ENCODE measurements around the gene SLC35F5. TPM values are rescaled to one million over a fixed set of nuclear protein-coding genes. Genes with fewer than 3 reads are reported as not detected.
"Not testable (repeated sequence)": the region's sequence is repeated elsewhere in the genome, so short reads cannot be mapped to it uniquely, and the experiment has no call there.

The SLC35F5 gene
- total RNA-seq, 1 donor from 2014 or later: 30.3 TPM

- DNase-seq (ENCODE audit: low spot score) (no peak), ATAC-seq (peak; percentile 57)
Measured at GRCh38 chr2:113755835-113756354, 547 bp downstream of the SLC35F5 start.

- DNase-seq (ENCODE audit: low spot score): no peak
Measured at GRCh38 chr2:113755035-113755834, 1.2 kb downstream of the SLC35F5 start.

GRCh38 chr2:113754160-113754559 is 2.3 kb downstream of the SLC35F5 start:
- ATAC-seq: no peak
- DNase-seq (ENCODE audit: low spot score): no peak

More at GRCh38 chr2:113755035-113755834, 1.2 kb downstream of the SLC35F5 start:
- no peak for ATAC-seq

GRCh38 chr2:113750385-113750784 is 6.1 kb downstream of the SLC35F5 start:
- ATAC-seq (no peak), DNase-seq (ENCODE audit: low spot score) (no peak)

- ATAC-seq: no peak
- no peak for DNase-seq (ENCODE audit: low spot score)
Measured at GRCh38 chr2:113741091-113741490, 15.4 kb downstream of the SLC35F5 start.

- DNase-seq (ENCODE audit: low spot score): no peak
Measured at GRCh38 chr2:113739849-113740248, 16.6 kb downstream of the SLC35F5 start.

GRCh38 chr2:113734185-113734584 is 22.3 kb downstream of the SLC35F5 start:
- ATAC-seq (no peak), DNase-seq (ENCODE audit: low spot score) (no peak)

More at GRCh38 chr2:113739849-113740248, 16.6 kb downstream of the SLC35F5 start:
- ATAC-seq: no peak

- ATAC-seq: no peak
Measured at GRCh38 chr2:113724010-113724409, 32.4 kb downstream of the SLC35F5 start.

GRCh38 chr2:113723411-113723810 is 33.0 kb downstream of the SLC35F5 start:
- no peak for DNase-seq (ENCODE audit: low spot score)
- ATAC-seq: no peak

More at GRCh38 chr2:113724010-113724409, 32.4 kb downstream of the SLC35F5 start:
- no peak for DNase-seq (ENCODE audit: low spot score)

- ATAC-seq (peak; percentile 46), DNase-seq (ENCODE audit: low spot score) (no peak)
Measured at GRCh38 chr2:113720167-113720566, 36.3 kb downstream of the SLC35F5 start.

- DNase-seq (ENCODE audit: low spot score) (no peak), ATAC-seq (no peak)
Measured at GRCh38 chr2:113716291-113716690, 40.2 kb downstream of the SLC35F5 start.

- no peak for ATAC-seq
- no peak for DNase-seq (ENCODE audit: low spot score)
Measured at GRCh38 chr2:113712941-113713340, 43.5 kb downstream of the SLC35F5 start.

GRCh38 chr2:113711851-113712250 is 44.6 kb downstream of the SLC35F5 start:
- ATAC-seq (no peak), DNase-seq (ENCODE audit: low spot score) (no peak)

GRCh38 chr2:113709022-113709421 is 47.4 kb downstream of the SLC35F5 start:
- peak; percentile 71 for ATAC-seq
- DNase-seq (ENCODE audit: low spot score): no peak

- DNase-seq (ENCODE audit: low spot score): no peak
- ATAC-seq: peak; percentile 54
Measured at GRCh38 chr2:113707106-113707505, 49.3 kb downstream of the SLC35F5 start.

GRCh38 chr2:113705982-113706523 is 50.4 kb downstream of the SLC35F5 start:
- DNase-seq (ENCODE audit: low spot score) (no peak), ATAC-seq (no peak)

- not testable (repeated sequence) for DNase-seq (ENCODE audit: low spot score); ATAC-seq
Measured at GRCh38 chr2:113704300-113704993, 52.0 kb downstream of the SLC35F5 start.

- ATAC-seq (no peak), DNase-seq (ENCODE audit: low spot score) (no peak)
Measured at GRCh38 chr2:113703386-113704299, 52.8 kb downstream of the SLC35F5 start.

GRCh38 chr2:113700186-113700841 is 56.1 kb downstream of the SLC35F5 start:
- DNase-seq (ENCODE audit: low spot score) (no peak), ATAC-seq (peak; percentile 51)

- DNase-seq (ENCODE audit: low spot score) (no peak), ATAC-seq (no peak)
Measured at GRCh38 chr2:113698892-113699447, 57.5 kb downstream of the SLC35F5 start.
